ENCODE results near the gene LRP8. TPM values are rescaled to one million over a fixed set of nuclear protein-coding genes. Genes with fewer than 3 reads are reported as not detected.
A peak's percentile ranks its signal among the peaks of the same experiment; 100 is the strongest.

LRP8 gene
- total and polyA plus RNA-seq, 2 experiments from 2014 or later: 1.3 to 8.9 TPM

DNA sequence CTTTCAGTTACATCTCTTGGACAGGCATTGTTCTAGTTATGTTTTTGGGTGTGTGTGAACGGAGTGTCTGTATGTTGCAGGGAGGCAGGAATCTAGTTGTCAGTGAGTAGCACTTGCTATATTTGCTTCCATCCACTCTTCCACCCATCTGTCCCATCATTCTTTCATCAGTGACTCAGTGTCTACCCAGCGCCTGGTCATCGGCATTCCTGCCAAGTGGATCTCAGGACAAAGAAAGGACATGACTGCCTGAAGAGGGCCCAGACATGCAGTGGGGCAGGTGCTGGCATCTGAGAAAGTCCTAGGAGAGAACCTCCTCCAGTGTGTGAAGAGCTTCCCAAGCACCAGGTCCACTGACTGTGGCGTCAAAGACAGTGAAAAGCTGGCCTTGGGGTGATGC lies 62.3 kb downstream of the LRP8 start:
- WGBS, 2 experiments (ENCODE audit: low coverage in 1 of 2, low lambda C conversion rate in 2 of 2, missing lambda C conversion rate in 2 of 2): 82 to 92% methylated on average over 4 of the region's 4 CpGs
- H3K9me2 ChIP-seq (ENCODE audit: insufficient read depth): no peaks in the 10 kb centered on the region
- H3K79me2 ChIP-seq (ENCODE audit: insufficient read depth): no peaks in the 10 kb centered on the region
- H2AFZ ChIP-seq: no peak overlapping the region
- H3K4me1 ChIP-seq (ENCODE audit: insufficient read depth): no peaks in the 10 kb centered on the region
- no peaks in the 10 kb centered on the region for H3F3A ChIP-seq (ENCODE audit: insufficient read depth)
- H3K9me3 ChIP-seq (ENCODE audit: low read depth): no peaks in the 10 kb centered on the region
- no peak overlapping the region for H3K4me3 ChIP-seq
- H3K9ac ChIP-seq: no peak overlapping the region
- in situ Hi-C loops (cut with MboI): no loop called here
- no peaks in the 10 kb centered on the region for H3K27me3 ChIP-seq (replicated peaks; ENCODE audit: insufficient read depth)
- no peaks in the 10 kb centered on the region for H3K36me3 ChIP-seq (ENCODE audit: low read depth)
- H3K4me2 ChIP-seq (ENCODE audit: unreplicated experiment): no peak overlapping the region
- H4K20me1 ChIP-seq (ENCODE audit: insufficient read depth): no peaks in the 10 kb centered on the region
- H3K27ac ChIP-seq: no peak overlapping the region
- TF ChIP-seq EZH2 (IDR thresholded peaks at IDR 0.05; ENCODE audit: insufficient read depth, poor library complexity, severe bottlenecking) (no peak), EZH2phosphoT487 (IDR thresholded peaks at IDR 0.05; ENCODE audit: insufficient read depth, low read depth) (no peak)
- DNase-seq: peak; percentile 28

DNA sequence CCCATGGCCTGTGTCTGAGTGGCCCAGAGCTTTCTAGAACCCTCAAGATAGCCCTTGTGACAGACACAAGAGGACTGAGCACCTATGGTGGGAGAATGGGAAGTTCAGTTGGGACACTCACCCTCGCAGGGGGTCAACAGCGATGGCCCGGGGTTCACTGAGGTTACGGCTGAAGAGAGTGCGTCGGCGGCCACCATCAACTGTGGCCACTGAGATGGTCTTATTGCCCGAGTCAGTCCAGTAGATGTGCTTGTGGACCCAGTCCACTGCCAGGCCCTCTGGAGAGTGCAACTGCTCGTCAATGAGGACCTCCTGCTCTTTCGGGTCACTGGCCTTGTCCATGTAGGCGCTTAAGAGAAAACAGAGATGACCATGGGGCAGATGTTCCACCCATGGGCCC lies 63.8 kb downstream of the LRP8 start:
- no peak overlapping the region for H2AFZ ChIP-seq
- H3K9me2 ChIP-seq (ENCODE audit: insufficient read depth): no peaks in the 10 kb centered on the region
- no peak overlapping the region for H3K27ac ChIP-seq
- H4K20me1 ChIP-seq (ENCODE audit: insufficient read depth): no peaks in the 10 kb centered on the region
- in situ Hi-C loops (cut with MboI): no loop called here
- TF ChIP-seq EZH2 (IDR thresholded peaks at IDR 0.05; ENCODE audit: insufficient read depth, poor library complexity, severe bottlenecking) (no peak), EZH2phosphoT487 (IDR thresholded peaks at IDR 0.05; ENCODE audit: insufficient read depth, low read depth) (no peak)
- no peak overlapping the region for H3K9ac ChIP-seq
- H3K27me3 ChIP-seq (replicated peaks; ENCODE audit: insufficient read depth): no peaks in the 10 kb centered on the region
- no peaks in the 10 kb centered on the region for H3K79me2 ChIP-seq (ENCODE audit: insufficient read depth)
- H3K4me3 ChIP-seq: no peak overlapping the region
- no peak overlapping the region for H3K4me2 ChIP-seq (ENCODE audit: unreplicated experiment)
- no peaks in the 10 kb centered on the region for H3K36me3 ChIP-seq (ENCODE audit: low read depth)
- H3K4me1 ChIP-seq (ENCODE audit: insufficient read depth): no peaks in the 10 kb centered on the region
- DNase-seq: no peak
- 99 to 100% methylated on average over 11 of the region's 11 CpGs for WGBS, 2 experiments (ENCODE audit: low coverage in 1 of 2, low lambda C conversion rate in 2 of 2, missing lambda C conversion rate in 2 of 2)
- no peaks in the 10 kb centered on the region for H3F3A ChIP-seq (ENCODE audit: insufficient read depth)
- H3K9me3 ChIP-seq (ENCODE audit: low read depth): no peaks in the 10 kb centered on the region

DNA sequence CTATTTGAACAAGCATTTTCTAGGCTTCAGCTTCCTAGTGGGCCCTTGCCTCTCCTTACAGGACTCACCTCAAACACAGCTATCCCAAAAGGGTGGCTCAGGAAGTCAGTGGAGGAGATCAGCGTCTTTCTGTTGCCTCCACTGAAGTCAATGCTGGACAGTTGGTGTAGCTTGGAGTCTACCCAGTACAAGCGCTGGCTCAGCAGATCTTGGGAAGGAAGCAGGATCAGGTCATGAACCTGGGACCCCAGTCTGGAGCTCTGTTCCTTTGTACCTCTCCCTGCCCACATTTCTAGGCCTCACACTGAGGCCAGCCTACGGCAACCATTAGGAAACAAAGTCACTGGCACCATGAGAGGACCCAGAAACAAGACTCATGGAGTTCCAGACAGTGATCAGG lies 65.9 kb downstream of the LRP8 start:
- in situ Hi-C loops (cut with MboI): no loop called here
- 92 to 98% methylated on average over 3 of the region's 3 CpGs for WGBS, 2 experiments (ENCODE audit: low coverage in 1 of 2, low lambda C conversion rate in 2 of 2, missing lambda C conversion rate in 2 of 2)

DNA sequence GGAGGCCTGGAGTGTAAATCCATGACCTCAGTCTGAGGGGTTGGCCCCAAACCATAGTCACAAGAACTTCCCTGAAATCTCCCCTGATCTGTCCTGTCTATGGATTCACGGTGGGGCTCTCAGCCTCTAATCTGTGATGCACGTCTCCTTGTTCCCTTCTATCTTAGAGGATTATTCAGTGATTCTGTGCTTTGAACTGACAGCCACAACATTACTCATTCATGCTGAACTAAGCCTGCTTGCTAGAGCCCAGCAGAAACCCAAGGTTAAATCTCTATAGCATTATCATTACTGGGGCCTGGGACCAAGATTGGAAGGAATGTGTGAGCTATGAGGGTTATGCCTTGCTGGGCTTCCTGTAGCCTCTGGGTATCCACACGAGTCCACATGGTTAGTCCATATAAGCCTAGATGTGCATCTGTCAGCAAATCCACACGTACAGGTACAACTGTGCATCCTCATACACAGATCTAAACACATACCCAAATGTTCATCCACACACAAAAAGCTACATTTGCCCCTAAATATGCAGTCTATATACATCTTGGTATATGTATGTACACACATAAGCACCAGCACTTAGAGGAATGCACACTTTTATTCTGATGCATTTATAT lies 67.1 kb downstream of the LRP8 start:
- Histone ChIP-seq H3K4me1 (ENCODE audit: insufficient read depth) (peaks cover 5% of the 10 kb centered on the region; the same call in 1 of the 2 replicates), H3K36me3 (ENCODE audit: low read depth) (no peaks in the 10 kb centered on the region), H3K79me2 (ENCODE audit: insufficient read depth) (no peaks in the 10 kb centered on the region), H3K9me2 (ENCODE audit: insufficient read depth) (no peaks in the 10 kb centered on the region), H3K27me3 (replicated peaks; ENCODE audit: insufficient read depth) (no peaks in the 10 kb centered on the region), H3K9me3 (ENCODE audit: low read depth) (no peaks in the 10 kb centered on the region), H3F3A (ENCODE audit: insufficient read depth) (no peaks in the 10 kb centered on the region), H4K20me1 (ENCODE audit: insufficient read depth) (no peaks in the 10 kb centered on the region), H3K4me2 (ENCODE audit: unreplicated experiment) (no peak overlapping the region), H3K4me3 (no peak overlapping the region), H3K9ac (no peak overlapping the region), H3K27ac (no peak overlapping the region), H2AFZ (no peak overlapping the region)
- in situ Hi-C loops (cut with MboI): no loop called here
- no peak for DNase-seq
- no peak for TF ChIP-seq EZH2 (IDR thresholded peaks at IDR 0.05; ENCODE audit: insufficient read depth, poor library complexity, severe bottlenecking)
- no peak for TF ChIP-seq EZH2phosphoT487 (IDR thresholded peaks at IDR 0.05; ENCODE audit: insufficient read depth, low read depth)
- WGBS, 2 experiments (ENCODE audit: low coverage in 1 of 2, low lambda C conversion rate in 2 of 2, missing lambda C conversion rate in 2 of 2): 84 to 93% methylated on average over 4 of the region's 4 CpGs

More for the DNA sequence above, 65.9 kb downstream of the LRP8 start:
- Histone ChIP-seq H3K79me2 (ENCODE audit: insufficient read depth) (no peaks in the 10 kb centered on the region), H3K4me1 (ENCODE audit: insufficient read depth) (peaks cover 5% of the 10 kb centered on the region; the same call in 1 of the 2 replicates), H3K36me3 (ENCODE audit: low read depth) (no peaks in the 10 kb centered on the region), H3K27ac (no peak overlapping the region), H3K9me3 (ENCODE audit: low read depth) (no peaks in the 10 kb centered on the region), H3K4me3 (no peak overlapping the region), H3K9me2 (ENCODE audit: insufficient read depth) (no peaks in the 10 kb centered on the region), H3K9ac (no peak overlapping the region), H3K27me3 (replicated peaks; ENCODE audit: insufficient read depth) (no peaks in the 10 kb centered on the region), H2AFZ (no peak overlapping the region), H3F3A (ENCODE audit: insufficient read depth) (no peaks in the 10 kb centered on the region), H3K4me2 (ENCODE audit: unreplicated experiment) (no peak overlapping the region), H4K20me1 (ENCODE audit: insufficient read depth) (no peaks in the 10 kb centered on the region)
- DNase-seq: no peak
- TF ChIP-seq EZH2phosphoT487 (IDR thresholded peaks at IDR 0.05; ENCODE audit: insufficient read depth, low read depth) (no peak), EZH2 (IDR thresholded peaks at IDR 0.05; ENCODE audit: insufficient read depth, poor library complexity, severe bottlenecking) (no peak)

Measured in GM23248 (cell line).